DND-41 (cell line): ENCODE measurements around the gene SND1.

Experiments
- ATAC-seq: fragments of 200-7000 bp; cut with Tn5 transposase; 3 replicates; pipeline ENCODE4 v1.9.1; 2021; ENCODE audit warnings: low read depth; ENCODE audit not compliant: insufficient read depth
- DNase-seq: peaks from one replicate; pipeline ENCODE4 v3.0.0-alpha.2; 2020
- H2AFZ ChIP-seq: 2 replicates; pipeline ENCODE4 v1.6.0; 2012; ENCODE audit warnings: low read depth, low read length
- H3K27ac ChIP-seq: 2 replicates; pipeline ENCODE4 v1.5.1; 2012; ENCODE audit warnings: low read length, inconsistent platforms
- H3K27me3 ChIP-seq: fragments of 200-600 bp; sonication (generic); 2 replicates; pipeline ENCODE4 v1.6.0; 2012; ENCODE audit warnings: low read length, mild to moderate bottlenecking, inconsistent platforms; ENCODE audit not compliant: insufficient read depth, poor library complexity
- H3K36me3 ChIP-seq: 2 replicates; pipeline ENCODE4 v1.5.1; 2012; ENCODE audit warnings: low read length, inconsistent platforms; ENCODE audit not compliant: insufficient read depth
- H3K4me1 ChIP-seq: 2 replicates; pipeline ENCODE4 v1.5.1; 2012; ENCODE audit warnings: mild to moderate bottlenecking, low read length; ENCODE audit not compliant: insufficient read depth
- H3K4me2 ChIP-seq: 2 replicates; pipeline ENCODE4 v1.6.0; 2012; ENCODE audit warnings: mild to moderate bottlenecking, moderate library complexity, low read length, inconsistent platforms; ENCODE audit not compliant: insufficient read depth
- H3K4me3 ChIP-seq, 2 experiments: fragments of 200-600 bp in 1 of 2; shearing (Covaris generic) in 1 of 2; 2 replicates each; pipeline ENCODE4 v1.5.1; 2012 to 2016; ENCODE audit warnings: inconsistent platforms in 2 of 2, low read length in 2 of 2, mild to moderate bottlenecking in 2 of 2, low read depth in 1 of 2, moderate library complexity in 1 of 2
- H3K79me2 ChIP-seq: 2 replicates; pipeline ENCODE4 v1.6.0; 2012; ENCODE audit warnings: low read length, inconsistent platforms; ENCODE audit not compliant: insufficient read depth
- H3K9ac ChIP-seq: 2 replicates; pipeline ENCODE4 v1.6.0; 2012; ENCODE audit warnings: low read depth, mild to moderate bottlenecking, inconsistent platforms, low read length, moderate library complexity
- H3K9me3 ChIP-seq: 2 replicates; pipeline ENCODE4 v1.5.1; 2012; ENCODE audit warnings: low read length, moderate library complexity, mild to moderate bottlenecking, inconsistent platforms; ENCODE audit not compliant: insufficient read depth, severe bottlenecking
- H4K20me1 ChIP-seq: 2 replicates; pipeline ENCODE4 v1.6.0; 2012; ENCODE audit warnings: low read length; ENCODE audit not compliant: insufficient read depth
- CTCF ChIP-seq: IDR thresholded peaks from 2 replicates; pipeline ENCODE4 v1.5.1; 2012; ENCODE audit warnings: borderline replicate concordance, low read length, moderate library complexity, mild to moderate bottlenecking; ENCODE audit not compliant: poor library complexity, severe bottlenecking; ENCODE audit errors: extremely low read depth
- EZH2 ChIP-seq: IDR thresholded peaks from 3 replicates; pipeline ENCODE4 v1.6.1; 2012; ENCODE audit warnings: borderline replicate concordance, low read depth, mild to moderate bottlenecking, moderate library complexity, low read length, inconsistent platforms; ENCODE audit not compliant: severe bottlenecking

The SND1 gene

GRCh38 chr7:128103498-128104107 is 451.6 kb downstream of the SND1 start:
- Histone ChIP-seq H2AFZ (no peak overlapping the region), H3K79me2 (no peaks in the 10 kb centered on the region), H3K27me3 (no peaks in the 10 kb centered on the region), H3K9ac (no peak overlapping the region), H4K20me1 (peaks cover 6% of the 10 kb centered on the region; the same call in 1 of the 2 replicates), H3K9me3 (no peaks in the 10 kb centered on the region), H3K27ac (no peak overlapping the region), H3K36me3 (no peaks in the 10 kb centered on the region), H3K4me1 (peaks cover 6% of the 10 kb centered on the region), H3K4me2 (no peak overlapping the region), H3K4me3 (no peak overlapping the region)
- ATAC-seq: no peak
- TF ChIP-seq EZH2 (no peak), CTCF (no peak)
- no peak for DNase-seq

- Histone ChIP-seq H3K9me3 (no peaks in the 10 kb centered on the region), H3K4me1 (peaks cover 12% of the 10 kb centered on the region), H3K9ac (no peak overlapping the region), H4K20me1 (peaks cover 6% of the 10 kb centered on the region; the same call in 1 of the 2 replicates), H3K27me3 (no peaks in the 10 kb centered on the region), H3K4me3 (no peak overlapping the region), H2AFZ (no peak overlapping the region), H3K27ac (no peak overlapping the region), H3K4me2 (no peak overlapping the region), H3K36me3 (no peaks in the 10 kb centered on the region), H3K79me2 (no peaks in the 10 kb centered on the region)
- DNase-seq: no peak
- TF ChIP-seq CTCF: no peak
- TF ChIP-seq EZH2: no peak
- ATAC-seq: no peak
These were observed 452.2 kb downstream of the SND1 start for GRCh38 chr7:128104108-128104742.

GRCh38 chr7:128105228-128106022 is 453.4 kb downstream of the SND1 start:
- Histone ChIP-seq H3K4me1 (peaks cover 20% of the 10 kb centered on the region), H3K27ac (no peak overlapping the region), H3K4me3 (no peak overlapping the region), H3K27me3 (no peaks in the 10 kb centered on the region), H4K20me1 (peaks cover 6% of the 10 kb centered on the region; the same call in 1 of the 2 replicates), H3K9me3 (no peaks in the 10 kb centered on the region), H3K36me3 (no peaks in the 10 kb centered on the region), H3K9ac (no peak overlapping the region), H3K4me2 (no peak overlapping the region), H3K79me2 (no peaks in the 10 kb centered on the region), H2AFZ (no peak overlapping the region)
- no peak for TF ChIP-seq EZH2
- no peak for TF ChIP-seq CTCF
- DNase-seq (no peak), ATAC-seq (no peak)
